H1 (cell line): ENCODE data around the gene NME4.

Experiments
- ATF3 ChIP-seq: IDR thresholded peaks from 2 replicates; pipeline ENCODE4 v1.6.1; 2011; ENCODE audit warnings: low read depth, mild to moderate bottlenecking, low read length; ENCODE audit not compliant: insufficient read depth
- CBX8 ChIP-seq: fragments of 300-800, 300-1000 bp; sonication (generic); IDR thresholded peaks from 2 replicates; pipeline ENCODE4 v1.7.1; 2016; ENCODE audit warnings: low read depth, low read length, borderline replicate concordance
- CEBPB ChIP-seq: IDR thresholded peaks from 2 replicates; pipeline ENCODE4 v1.6.1; 2012; ENCODE audit warnings: low read depth, low read length
- EGR1 ChIP-seq: IDR thresholded peaks from 2 replicates; pipeline ENCODE4 v1.6.1; 2011; ENCODE audit warnings: low read depth, low read length, borderline replicate concordance
- EZH2 ChIP-seq: fragments of 200-600 bp; sonication (generic); IDR thresholded peaks from 2 replicates; pipeline ENCODE4 v1.7.1; 2012; ENCODE audit warnings: low read depth, mild to moderate bottlenecking, moderate library complexity, low read length, inconsistent platforms; ENCODE audit not compliant: severe bottlenecking
- JUN ChIP-seq: IDR thresholded peaks from 2 replicates; pipeline ENCODE4 v1.6.1; 2011; ENCODE audit warnings: low read depth, mild to moderate bottlenecking, improper control_type of control experiment, low read length
- NRF1 ChIP-seq: IDR thresholded peaks from 2 replicates; pipeline ENCODE4 v1.6.1; 2011; ENCODE audit warnings: mild to moderate bottlenecking, low read depth, low read length, improper control_type of control experiment
- POLR2A ChIP-seq, 2 experiments: IDR thresholded peaks; 1 replicate in 1 of 2; 2 replicates in 1 of 2; pipeline ENCODE4 v1.6.1; 2011; ENCODE audit warnings: low read depth in 2 of 2, low read length in 2 of 2, mild to moderate bottlenecking in 2 of 2; ENCODE audit errors: control extremely low read depth in 1 of 2
- POLR2AphosphoS5 ChIP-seq: IDR thresholded peaks from 2 replicates; pipeline ENCODE4 v1.6.1; 2011; ENCODE audit warnings: low read depth, low read length
- POU5F1 ChIP-seq: IDR thresholded peaks from 2 replicates; pipeline ENCODE4 v1.6.1; 2011; ENCODE audit warnings: low read depth, mild to moderate bottlenecking, low read length, moderate library complexity
- RFX5 ChIP-seq: IDR thresholded peaks from 2 replicates; pipeline ENCODE4 v1.6.1; 2011; ENCODE audit warnings: low read depth, low read length, improper control_type of control experiment, borderline replicate concordance
- SP2 ChIP-seq: IDR thresholded peaks from 2 replicates; pipeline ENCODE4 v1.6.1; 2012; ENCODE audit warnings: mild to moderate bottlenecking, low read length, inconsistent platforms
- TF ChIP-seq, protein P1 (sequence below), 3 experiments: IDR thresholded peaks; 1 replicate in 2 of 3; 2 replicates in 1 of 3; pipeline versions ENCODE4 v1.5.1 to v1.6.1; 2011; ENCODE audit warnings: low read length in 3 of 3, mild to moderate bottlenecking in 3 of 3, inconsistent platforms in 2 of 3, low read depth in 1 of 3, moderate library complexity in 1 of 3; ENCODE audit not compliant: insufficient read depth in 1 of 3; ENCODE audit errors: control extremely low read depth in 1 of 3

GRCh38 chr16:398561-399339, 1.8 kb downstream of the NME4 start:
- TF ChIP-seq EGR1 (no peak), SP2 (no peak), POLR2A (IDR thresholded peaks at IDR 0.05; ENCODE audit: control extremely low read depth in 1 of 2, low read depth in 2 of 2, low read length in 2 of 2) (0 out of 3 replicates have a peak, but pooled peaks of 1 of the 2 experiments have one; percentile 22), RFX5 (no peak), POU5F1 (no peak), CEBPB (no peak), ATF3 (no peak), CBX8 (no peak), EZH2 (no peak), JUN (no peak), POLR2AphosphoS5 (no peak; the same call in 1 of the 2 replicates), NRF1 (no peak)
- TF ChIP-seq, protein P1, sequence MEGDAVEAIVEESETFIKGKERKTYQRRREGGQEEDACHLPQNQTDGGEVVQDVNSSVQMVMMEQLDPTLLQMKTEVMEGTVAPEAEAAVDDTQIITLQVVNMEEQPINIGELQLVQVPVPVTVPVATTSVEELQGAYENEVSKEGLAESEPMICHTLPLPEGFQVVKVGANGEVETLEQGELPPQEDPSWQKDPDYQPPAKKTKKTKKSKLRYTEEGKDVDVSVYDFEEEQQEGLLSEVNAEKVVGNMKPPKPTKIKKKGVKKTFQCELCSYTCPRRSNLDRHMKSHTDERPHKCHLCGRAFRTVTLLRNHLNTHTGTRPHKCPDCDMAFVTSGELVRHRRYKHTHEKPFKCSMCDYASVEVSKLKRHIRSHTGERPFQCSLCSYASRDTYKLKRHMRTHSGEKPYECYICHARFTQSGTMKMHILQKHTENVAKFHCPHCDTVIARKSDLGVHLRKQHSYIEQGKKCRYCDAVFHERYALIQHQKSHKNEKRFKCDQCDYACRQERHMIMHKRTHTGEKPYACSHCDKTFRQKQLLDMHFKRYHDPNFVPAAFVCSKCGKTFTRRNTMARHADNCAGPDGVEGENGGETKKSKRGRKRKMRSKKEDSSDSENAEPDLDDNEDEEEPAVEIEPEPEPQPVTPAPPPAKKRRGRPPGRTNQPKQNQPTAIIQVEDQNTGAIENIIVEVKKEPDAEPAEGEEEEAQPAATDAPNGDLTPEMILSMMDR (IDR thresholded peaks at IDR 0.05; ENCODE audit: control extremely low read depth in 1 of 3, insufficient read depth in 1 of 3, low read depth in 1 of 3, low read length in 3 of 3) = peak in 1 of 3 experiments; percentile 38; a peak in 1 of 4 replicates
